K562 (cell line): Measurements from ENCODE around the gene EMX1. TPM values are rescaled to one million over a fixed set of nuclear protein-coding genes. Genes with fewer than 3 reads are reported as not detected.

Source experiments
- ATAC-seq: fragments of 200-7000 bp; cut with Tn5 transposase; 3 replicates; pipeline ENCODE4 v1.9.1; 2020; ENCODE audit warnings: moderate library complexity
- BruUV-seq: library from RNA; stranded (reverse); fragments of 400-500 nt; replicated peaks from 2 replicates; lab custom pipeline; 2021; lab: Mats Ljungman, UMichigan
- CTCF ChIA-PET: fragments of 300-600 bp; formaldehyde crosslinking; extraction: SDS; loops from one replicate; lab custom pipeline; 2021; ENCODE audit warnings: low intra/inter-chr PET ratio; lab: Yijun Ruan, JAX
- POLR2A ChIA-PET: fragments of 300-600, 350-650 bp; sonication (Branson Sonifier 250); formaldehyde crosslinking; extraction: SDS; loops from one replicate; lab custom pipeline; 2021; ENCODE audit warnings: antibody characterized with exemption, inconsistent platforms; lab: Yijun Ruan, JAX
- DNase-seq, 4 experiments: peaks; one replicate each; pipeline versions ENCODE4 v3.0.0 to v3.0.0-alpha.2; 2011 to 2018; ENCODE audit warnings: low spot score in 3 of 4, mixed read lengths in 3 of 4; ENCODE audit errors: extremely low read depth in 1 of 4
- FAIRE-seq: peaks from 2 replicates; lab custom pipeline; 2011; peaks lifted over from hg19 to GRCh38; lab: Jason Lieb, UNC
- H2AFZ ChIP-seq: 2 replicates; pipeline ENCODE4 v1.6.0; 2011; ENCODE audit warnings: low read depth, low read length, control low read depth, inconsistent platforms
- H3K27ac ChIP-seq: fragments of 200-600 bp; 3 replicates; pipeline ENCODE4 v1.8.0; 2011; ENCODE audit warnings: low read depth, mild to moderate bottlenecking, control low read depth, inconsistent platforms, low read length, moderate library complexity, mixed read lengths; ENCODE audit errors: extremely low read depth
- H3K27me3 ChIP-seq, 2 experiments: fragments of 300-600 bp in 1 of 2; 2 replicates in 1 of 2; 3 replicates in 1 of 2; pipeline versions ENCODE4 v1.6.0 to v1.8.0; 2011; ENCODE audit warnings: inconsistent platforms in 2 of 2, low read length in 2 of 2, mild to moderate bottlenecking in 1 of 2, mixed read lengths in 1 of 2, moderate library complexity in 1 of 2; ENCODE audit not compliant: control insufficient read depth in 2 of 2, insufficient read depth in 2 of 2
- H3K36me3 ChIP-seq: fragments of 300-600 bp; 3 replicates; pipeline ENCODE4 v1.8.0; 2011; ENCODE audit warnings: mild to moderate bottlenecking, low read length, inconsistent platforms; ENCODE audit not compliant: control insufficient read depth, insufficient read depth
- H3K4me1 ChIP-seq, 2 experiments: fragments of 200-600 bp in 1 of 2; replicated peaks in 1 of 2; 2 replicates in 1 of 2; 3 replicates in 1 of 2; pipeline versions ENCODE4 v1.5.1 to v1.8.0; 2011; ENCODE audit warnings: inconsistent platforms in 2 of 2, low read length in 2 of 2, mild to moderate bottlenecking in 1 of 2, mixed read lengths in 1 of 2, moderate library complexity in 1 of 2; ENCODE audit not compliant: control insufficient read depth in 2 of 2, insufficient read depth in 2 of 2
- H3K4me2 ChIP-seq: 2 replicates; pipeline ENCODE4 v1.6.1; 2011; ENCODE audit warnings: low read length, control low read depth, inconsistent platforms, mixed read lengths; ENCODE audit not compliant: insufficient read depth
- H3K4me3 ChIP-seq: fragments of 200-600 bp; sonication (generic), shearing (Covaris generic); 2 replicates; pipeline ENCODE4 v1.5.1; 2016; ENCODE audit warnings: control low read depth, inconsistent platforms
- H3K79me2 ChIP-seq: fragments of 200-600 bp; 3 replicates; pipeline ENCODE4 v1.8.0; 2011; ENCODE audit warnings: low read length, inconsistent platforms; ENCODE audit not compliant: control insufficient read depth, insufficient read depth
- H3K9ac ChIP-seq, 2 experiments: 2 replicates each; pipeline versions ENCODE4 v1.6.0 to v1.6.1; 2011; ENCODE audit warnings: low read depth in 2 of 2, low read length in 2 of 2, control low read depth in 1 of 2, inconsistent platforms in 1 of 2, mild to moderate bottlenecking in 1 of 2, mixed read lengths in 1 of 2; ENCODE audit not compliant: insufficient read depth in 1 of 2
- H3K9me1 ChIP-seq: one replicate; pipeline ENCODE4 v1.6.0; 2011; ENCODE audit warnings: inconsistent platforms, mild to moderate bottlenecking, low read length, moderate library complexity; ENCODE audit not compliant: control insufficient read depth, insufficient read depth
- H3K9me3 ChIP-seq: replicated peaks from 2 replicates; pipeline ENCODE4 v1.5.1; 2011; ENCODE audit warnings: low read depth, low read length, inconsistent platforms; ENCODE audit not compliant: control insufficient read depth, insufficient read depth
- H4K20me1 ChIP-seq: replicated peaks from 2 replicates; pipeline ENCODE4 v1.6.1; 2011; ENCODE audit warnings: low read length, inconsistent platforms, mixed read lengths; ENCODE audit not compliant: control insufficient read depth, insufficient read depth
- BCOR ChIP-seq: fragments of 450-650 bp; IDR thresholded peaks from 2 replicates; pipeline ENCODE4 v1.6.1; 2016
- HDAC6 ChIP-seq: IDR thresholded peaks from 2 replicates; pipeline ENCODE4 v1.6.1; 2012; ENCODE audit warnings: low read depth, mild to moderate bottlenecking, control low read depth, inconsistent platforms, low read length, moderate library complexity
- NCOR1 ChIP-seq: fragments of 450-650 bp; IDR thresholded peaks from 2 replicates; pipeline ENCODE4 v1.6.1; 2016; ENCODE audit warnings: mild to moderate bottlenecking, moderate library complexity
- NELFE ChIP-seq: IDR thresholded peaks from 2 replicates; pipeline ENCODE4 v1.6.1; 2011; ENCODE audit warnings: mild to moderate bottlenecking; ENCODE audit not compliant: insufficient read depth, insufficient read length
- NR3C1 ChIP-seq: sonication (generic); formaldehyde crosslinking; IDR thresholded peaks from 2 replicates; pipeline ENCODE4 v1.8.1; 2022; ENCODE audit warnings: missing genetic modification reagents
- RFX7 ChIP-seq: fragments of 250-450 bp; sonication (Bioruptor Pico); IDR thresholded peaks from 2 replicates; pipeline ENCODE4 v1.5.1; 2021; ENCODE audit warnings: mild to moderate bottlenecking
- TARDBP ChIP-seq: fragments of 450-650 bp; IDR thresholded peaks from 2 replicates; pipeline ENCODE4 v1.6.1; 2016
- THRAP3 ChIP-seq: fragments of 450-650 bp; IDR thresholded peaks from 2 replicates; pipeline ENCODE4 v1.6.1; 2016; ENCODE audit warnings: mild to moderate bottlenecking, inconsistent platforms, borderline replicate concordance
- ZNF12 ChIP-seq: sonication (generic); formaldehyde crosslinking; IDR thresholded peaks from 2 replicates; pipeline ENCODE4 v1.4.0; 2020; ENCODE audit warnings: mild to moderate bottlenecking, missing genetic modification reagents
- ZNF274 ChIP-seq: IDR thresholded peaks from 2 replicates; pipeline ENCODE4 v1.6.1; 2011; ENCODE audit warnings: low read depth, mild to moderate bottlenecking, low read length, moderate library complexity, borderline replicate concordance
- ZNF407 ChIP-seq: fragments of 450-650 bp; IDR thresholded peaks from 2 replicates; pipeline ENCODE4 v1.6.1; 2016; ENCODE audit warnings: low read depth
- WGBS: fragments of 100-300 bp; shearing (Covaris generic); methylation state at CpG from one replicate; pipeline ENCODE4 v1.1.6; 2016; ENCODE audit warnings: low coverage, mixed read lengths; ENCODE audit not compliant: insufficient coverage; ENCODE audit errors: missing lambda C conversion rate; 5-methylcytosine and 5-hydroxymethylcytosine counted together
- in situ Hi-C: fragments of 300-500 bp; cut with MboI; formaldehyde crosslinking; loops from 4 replicates; pipeline ENCODE4 v1.15.0; 2018; ENCODE audit warnings: inconsistent platforms, mixed read lengths
- intact Hi-C: fragments of 100-400 bp; cut with micrococcal nuclease; formaldehyde crosslinking; loops from 2 replicates; pipeline ENCODE4 v1.14.2; 2022
- polyA plus RNA-seq, 8 experiments: library from polyadenylated mRNA; depleted of rRNA in 4 of 8; stranded (reverse) in 5 of 8; unstranded in 3 of 8; fragments of >200 nt; fragmentation: Nextera tagmentation in 2 of 8; fragmentation: Illumina TruSeq in 1 of 8; extraction: Ambion mirVana in 2 of 8; extraction: Trizol in 1 of 8; gene quantifications; 2 replicates each; pipeline versions ENCODE4 v1.2.1 to v1.2.3, GENCODE V29; 2011 to 2014; ENCODE audit warnings: inconsistent platforms in 1 of 8, missing spikeins in 1 of 8
- total RNA-seq, 7 experiments: library from RNA; depleted of rRNA in 6 of 7; stranded (reverse); fragments of >200 nt in 6 of 7; fragmentation: Illumina TruSeq in 2 of 7; extraction: Trizol in 2 of 7; gene quantifications; 2 replicates each; pipeline versions ENCODE4 v1.2.1 to v1.2.3, GENCODE V29; 2011 to 2021; ENCODE audit warnings: low replicate concordance in 1 of 7
- TF ChIP-seq, protein P1 (sequence below): fragments of 250-450 bp; sonication (Bioruptor Pico); IDR thresholded peaks from 2 replicates; pipeline ENCODE4 v1.8.0; 2021; ENCODE audit warnings: moderate library complexity, mild to moderate bottlenecking, inconsistent platforms
- TF ChIP-seq, protein P2 (sequence below): fragments of 250-450 bp; sonication (Bioruptor Pico); IDR thresholded peaks from 2 replicates; pipeline ENCODE4 v1.9.0; 2021; ENCODE audit warnings: mild to moderate bottlenecking

EMX1 gene
- total and polyA plus RNA-seq, 9 of the 15 experiments (the other 6 are each of a cell fraction or from before 2014, with no cell fraction given): 0.10 to 0.32 (median 0.21) TPM; not detected in 6

DNA sequence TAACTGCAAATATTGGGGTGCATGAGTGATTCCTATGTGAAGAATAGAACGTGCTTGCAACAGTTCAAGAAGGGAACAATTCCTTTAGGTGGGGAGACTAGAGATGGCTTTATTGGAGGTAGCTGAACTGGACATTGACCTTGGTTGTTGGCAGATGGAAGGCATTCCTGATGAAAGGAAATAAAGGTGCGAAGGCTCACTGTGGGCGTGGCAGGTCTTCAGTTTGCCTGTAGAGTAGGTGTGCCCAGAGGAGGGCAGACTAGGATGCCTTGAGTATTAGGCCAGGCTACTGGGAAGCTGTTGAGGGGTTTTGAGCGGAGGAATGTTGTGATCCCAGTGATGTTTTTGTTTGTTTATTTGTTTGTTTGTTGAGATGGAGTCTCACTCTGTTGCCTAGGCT lies 27.3 kb upstream of the EMX1 start:
- DNase-seq (no peak), ATAC-seq (no peak), FAIRE-seq (no peak)
- Histone ChIP-seq H3K4me1 (peaks cover 9 to 20% of the 10 kb centered on the region in 2 experiments; a peak in 4 of 5 replicates), H3K9ac (no peak overlapping the region), H3K79me2 (peaks cover 5% of the 10 kb centered on the region; the same call in 2 of the 3 replicates), H3K9me3 (no peaks in the 10 kb centered on the region), H3K36me3 (peaks cover 26% of the 10 kb centered on the region; the same call in 2 of the 3 replicates), H2AFZ (no peak overlapping the region), H3K27me3 (peaks cover 0 to 17% of the 10 kb centered on the region in 2 experiments; a peak in 2 of 5 replicates), H4K20me1 (peaks cover 23% of the 10 kb centered on the region), H3K4me2 (no peak overlapping the region), H3K27ac (no peak overlapping the region), H3K9me1 (no peaks in the 10 kb centered on the region), H3K4me3 (no peak overlapping the region)
- ChIA-PET POLR2A (interaction anchor here (0.7 to 1.1 kb wide), 2 partner anchors 37 to 279 kb away, joined by 3 to 4 read pairs; no protein-coding TSS in a partner anchor), CTCF (interaction anchor here (6.2 kb wide), 1 partner anchor 287 kb away, joined by 56 read pairs; no protein-coding TSS in a partner anchor)
- 83% methylated on average over 4 of the region's 4 CpGs for WGBS
- in situ Hi-C loops (loop anchor here (5.0 kb wide), 2 partner anchors 47 to 272 kb away; no protein-coding TSS in a partner anchor), intact Hi-C loops (loop anchor here (5.0 kb wide), 1 partner anchor 182 kb away; the partner anchor contains the start of gene SFXN5)
- no TSS peak for BruUV-seq
- no peak for TF ChIP-seq NELFE
- TF ChIP-seq, protein P1, sequence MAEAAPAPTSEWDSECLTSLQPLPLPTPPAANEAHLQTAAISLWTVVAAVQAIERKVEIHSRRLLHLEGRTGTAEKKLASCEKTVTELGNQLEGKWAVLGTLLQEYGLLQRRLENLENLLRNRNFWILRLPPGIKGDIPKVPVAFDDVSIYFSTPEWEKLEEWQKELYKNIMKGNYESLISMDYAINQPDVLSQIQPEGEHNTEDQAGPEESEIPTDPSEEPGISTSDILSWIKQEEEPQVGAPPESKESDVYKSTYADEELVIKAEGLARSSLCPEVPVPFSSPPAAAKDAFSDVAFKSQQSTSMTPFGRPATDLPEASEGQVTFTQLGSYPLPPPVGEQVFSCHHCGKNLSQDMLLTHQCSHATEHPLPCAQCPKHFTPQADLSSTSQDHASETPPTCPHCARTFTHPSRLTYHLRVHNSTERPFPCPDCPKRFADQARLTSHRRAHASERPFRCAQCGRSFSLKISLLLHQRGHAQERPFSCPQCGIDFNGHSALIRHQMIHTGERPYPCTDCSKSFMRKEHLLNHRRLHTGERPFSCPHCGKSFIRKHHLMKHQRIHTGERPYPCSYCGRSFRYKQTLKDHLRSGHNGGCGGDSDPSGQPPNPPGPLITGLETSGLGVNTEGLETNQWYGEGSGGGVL (CRISPR knock-in tag): no peak
- TF ChIP-seq, protein P2, sequence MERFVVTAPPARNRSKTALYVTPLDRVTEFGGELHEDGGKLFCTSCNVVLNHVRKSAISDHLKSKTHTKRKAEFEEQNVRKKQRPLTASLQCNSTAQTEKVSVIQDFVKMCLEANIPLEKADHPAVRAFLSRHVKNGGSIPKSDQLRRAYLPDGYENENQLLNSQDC (CRISPR knock-in tag): no peak
- no peak for TF ChIP-seq NCOR1
- TF ChIP-seq HDAC6: no peak
- TF ChIP-seq THRAP3: no peak
- TF ChIP-seq NR3C1 (CRISPR knock-in tag): no peak
- TF ChIP-seq ZNF407: no peak
- TF ChIP-seq ZNF274: no peak
- TF ChIP-seq RFX7 (CRISPR knock-in tag): no peak
- TF ChIP-seq TARDBP: no peak
- no peak for TF ChIP-seq ZNF12 (CRISPR knock-in tag)
- TF ChIP-seq BCOR: no peak
